Activated T-cell treated with anti-CD3 and anti-CD28 coated beads for 48 hours (primary cell): Measurements from ENCODE around the gene RAPH1.
"Not testable (repeated sequence)": the region's sequence is repeated elsewhere in the genome, so short reads cannot be mapped to it uniquely, and the experiment has no call there.

ENCODE experiments used
- DNase-seq: peaks from one replicate; pipeline ENCODE4 v3.0.0-alpha.2; 2020; ENCODE audit warnings: low read depth

RAPH1 gene

DNA sequence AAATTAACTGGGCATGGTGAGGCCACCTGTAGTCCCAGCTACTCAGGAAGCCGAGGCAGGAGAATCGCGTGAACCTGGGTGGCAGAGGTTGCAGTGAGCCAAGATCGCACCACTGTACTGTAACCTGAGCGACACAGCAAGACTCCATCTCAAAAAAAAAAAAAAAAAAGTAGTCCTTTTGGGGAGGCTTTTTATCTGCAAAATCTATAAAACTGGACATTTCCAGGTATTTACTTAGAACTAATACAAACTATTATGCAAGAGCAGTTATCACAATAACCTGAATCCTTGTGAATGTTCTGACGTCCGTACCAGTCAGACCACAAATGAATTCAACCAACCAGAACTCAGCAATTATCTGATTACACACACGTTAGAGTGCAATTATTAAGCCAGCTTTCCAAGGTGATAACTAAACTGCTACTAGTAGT lies 8.8 kb upstream of the RAPH1 start:
- DNase-seq: no peak

DNA sequence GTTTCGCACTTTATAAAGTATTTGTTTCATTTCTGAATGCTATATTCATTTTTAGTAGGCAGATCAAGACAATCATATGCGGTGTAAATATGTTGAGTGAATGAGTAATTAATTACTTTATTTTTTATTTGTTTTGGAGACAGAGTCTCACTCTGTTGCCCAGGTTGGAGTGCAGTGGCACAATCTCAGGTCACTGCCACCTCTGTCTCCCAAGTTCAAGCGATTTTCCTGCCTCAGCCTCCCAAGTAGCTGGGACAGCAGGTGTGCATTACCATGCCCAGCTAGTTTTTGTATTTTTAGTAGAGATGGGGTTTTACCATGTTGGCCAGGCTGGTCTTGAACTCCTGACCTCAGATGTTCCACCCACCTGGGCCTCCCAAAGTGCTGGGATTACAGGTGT lies 5.5 kb upstream of the RAPH1 start:
- DNase-seq: not testable (repeated sequence)

DNA sequence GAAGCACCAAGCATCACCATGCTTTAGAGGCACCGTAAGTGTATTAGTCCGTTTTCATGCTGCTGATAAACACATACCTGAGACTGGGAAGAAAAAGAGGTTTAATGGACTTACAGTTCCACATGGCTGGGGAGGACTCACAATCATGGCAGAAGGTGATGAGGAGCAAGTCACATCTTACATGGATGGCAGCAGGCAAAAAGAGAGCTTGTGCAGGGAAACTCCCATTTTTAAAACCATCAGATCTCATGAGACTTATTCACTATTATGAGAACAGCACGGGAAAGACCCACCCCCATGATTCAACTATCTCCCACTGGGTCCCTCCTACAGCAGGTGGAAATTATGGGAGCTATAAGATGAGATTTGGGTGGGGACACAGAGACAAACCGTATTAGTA lies 3.1 kb upstream of the RAPH1 start:
- DNase-seq: not testable (repeated sequence)

DNA sequence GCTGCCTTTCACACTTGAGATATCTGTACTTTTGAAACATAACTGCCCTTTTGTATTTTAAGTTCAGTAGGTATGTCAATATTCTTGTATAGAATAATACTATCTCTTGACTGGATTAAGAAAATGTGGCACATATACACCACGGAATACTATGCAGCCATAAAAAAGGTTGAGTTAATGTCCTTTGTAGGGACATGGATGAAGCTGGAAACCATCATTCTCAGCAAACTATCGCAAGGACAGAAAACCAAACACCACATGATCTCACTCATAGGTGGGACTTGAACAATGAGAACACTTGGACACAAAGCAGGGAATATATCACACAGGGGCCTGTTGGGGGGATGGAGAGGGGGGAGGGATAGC lies 1.5 kb upstream of the RAPH1 start:
- not testable (repeated sequence) for DNase-seq

DNA sequence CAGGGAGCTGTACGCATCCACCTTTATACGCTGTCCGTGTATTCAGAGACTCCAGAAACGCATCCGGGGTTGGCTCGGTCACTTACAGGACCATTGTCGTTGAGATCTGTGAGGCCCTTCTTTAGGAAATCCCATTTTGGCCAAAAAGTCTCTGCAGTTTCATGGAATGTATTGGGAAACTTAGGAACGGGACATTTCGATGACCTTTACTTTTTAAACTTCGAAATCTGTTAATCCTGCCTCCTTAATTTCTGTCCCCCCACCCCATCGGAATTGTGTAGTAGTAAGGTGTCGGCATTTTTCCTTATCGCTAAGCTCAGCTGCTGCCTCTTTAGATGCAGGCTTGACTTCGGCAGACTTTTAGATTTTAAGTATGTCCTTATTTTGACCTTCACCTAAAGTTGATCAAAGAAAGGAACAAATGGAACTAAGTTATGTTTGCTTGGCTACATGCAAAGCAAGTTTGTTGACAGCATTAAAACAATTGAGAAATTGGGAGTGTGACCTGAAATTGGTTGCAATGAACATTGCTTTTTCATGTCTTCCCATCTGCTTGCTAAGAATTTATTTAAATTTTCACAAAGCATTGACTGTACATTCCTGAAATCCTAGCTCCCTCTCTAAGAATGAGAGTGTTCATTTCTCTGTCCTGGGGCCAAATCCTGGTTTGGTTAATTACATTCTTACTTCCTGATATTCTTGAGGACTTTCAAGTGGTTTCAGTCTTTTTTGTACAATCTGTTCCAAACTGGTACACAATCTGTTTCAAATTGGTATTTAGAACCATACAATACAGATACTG lies 884 bp upstream of the RAPH1 start:
- no peak for DNase-seq

DNA sequence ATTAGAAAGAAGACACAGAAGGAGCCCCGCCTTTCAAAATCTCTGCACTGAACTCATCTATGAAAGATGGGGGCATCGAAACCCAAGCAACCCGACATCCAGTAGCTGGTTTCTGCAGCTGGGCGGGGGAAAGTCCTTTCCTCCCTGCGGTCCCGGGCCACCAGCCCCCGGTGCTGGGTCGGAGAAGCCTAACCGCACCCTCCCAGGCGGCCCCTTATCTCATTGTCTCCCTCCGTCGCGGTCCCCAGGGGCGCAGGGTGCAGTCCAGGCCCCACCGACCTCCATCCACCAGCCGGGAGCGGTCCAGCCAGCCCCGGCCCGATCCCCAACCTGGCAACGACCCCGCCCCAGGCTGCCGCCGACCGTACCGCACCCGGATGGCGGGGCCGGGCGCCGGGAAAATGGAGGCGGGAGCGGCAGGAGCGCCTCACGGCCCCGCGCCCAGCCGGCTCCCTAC lies 452 bp downstream of the RAPH1 start:
- peak; percentile 32 for DNase-seq

DNA sequence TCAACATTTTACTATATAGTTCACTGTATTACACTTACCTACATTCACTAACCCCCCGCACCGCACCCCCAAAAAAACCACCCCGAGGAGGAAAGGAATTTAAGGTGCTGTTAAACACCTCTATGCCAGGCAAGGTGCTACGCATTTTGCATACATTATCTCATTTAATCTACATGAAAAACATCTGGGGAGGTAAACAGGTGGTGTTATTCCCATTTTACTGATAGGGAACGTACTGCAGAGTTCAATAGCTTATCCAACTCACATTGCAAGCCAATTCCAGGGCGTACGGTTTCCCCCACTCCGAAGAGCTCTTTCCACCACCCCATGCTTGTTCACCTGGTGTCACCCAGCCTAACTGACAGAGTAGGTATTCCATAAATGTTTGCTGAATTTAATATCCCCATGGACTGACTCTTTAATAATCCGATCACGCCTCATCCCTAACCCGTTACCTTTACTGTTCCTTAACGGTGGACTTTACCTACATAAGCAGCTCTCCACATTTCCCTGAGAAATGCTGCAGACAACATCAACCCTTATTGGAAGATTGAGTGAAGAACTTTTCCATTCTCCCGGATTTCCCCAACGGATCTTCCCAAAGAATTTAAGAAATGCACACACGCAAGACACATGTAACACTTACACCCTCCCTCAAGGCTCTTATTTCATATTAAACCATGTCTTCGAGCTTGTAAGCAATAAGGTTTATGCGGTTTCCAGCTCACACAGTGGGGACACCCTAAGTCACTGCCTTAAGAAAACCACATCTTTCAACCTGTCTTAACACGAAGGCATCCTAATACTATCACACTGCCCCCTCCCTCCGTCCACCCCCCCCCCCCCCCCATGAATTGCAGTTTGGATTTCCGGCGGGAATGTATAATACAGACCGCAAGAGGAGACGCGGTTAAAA lies 1.2 kb downstream of the RAPH1 start:
- no peak for DNase-seq

DNA sequence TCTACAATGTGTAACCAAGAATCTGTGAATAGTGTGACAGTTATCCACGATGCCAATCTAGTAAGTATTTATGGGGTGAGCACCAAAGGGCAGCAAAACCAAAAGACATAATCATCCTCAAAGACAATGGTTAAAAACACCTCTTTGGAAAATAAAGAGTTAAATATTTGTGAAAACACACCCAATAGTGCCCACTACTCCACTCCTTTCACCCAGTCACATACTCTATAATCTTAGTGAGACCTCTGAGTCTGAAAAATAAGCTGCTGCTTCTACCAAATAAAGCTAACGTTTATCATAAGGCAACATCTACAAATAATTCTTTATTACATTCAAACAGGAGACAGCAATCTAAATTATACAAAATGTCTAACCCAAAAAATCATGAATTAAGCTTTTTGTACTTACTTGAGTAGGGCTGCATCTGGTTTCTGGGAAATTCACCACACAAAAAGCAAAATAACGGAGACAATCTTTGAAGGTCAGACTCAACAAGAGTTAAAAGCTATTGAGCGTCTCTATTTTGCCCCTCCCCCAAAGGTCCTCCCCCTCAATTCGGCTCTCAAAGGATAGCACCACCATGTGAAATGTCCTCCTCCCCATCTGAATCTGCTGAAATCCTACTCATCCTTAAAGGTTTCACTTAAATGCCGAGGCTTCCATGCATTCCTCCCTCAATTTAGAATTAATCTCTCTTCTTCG lies 2.0 kb downstream of the RAPH1 start:
- DNase-seq: no peak

DNA sequence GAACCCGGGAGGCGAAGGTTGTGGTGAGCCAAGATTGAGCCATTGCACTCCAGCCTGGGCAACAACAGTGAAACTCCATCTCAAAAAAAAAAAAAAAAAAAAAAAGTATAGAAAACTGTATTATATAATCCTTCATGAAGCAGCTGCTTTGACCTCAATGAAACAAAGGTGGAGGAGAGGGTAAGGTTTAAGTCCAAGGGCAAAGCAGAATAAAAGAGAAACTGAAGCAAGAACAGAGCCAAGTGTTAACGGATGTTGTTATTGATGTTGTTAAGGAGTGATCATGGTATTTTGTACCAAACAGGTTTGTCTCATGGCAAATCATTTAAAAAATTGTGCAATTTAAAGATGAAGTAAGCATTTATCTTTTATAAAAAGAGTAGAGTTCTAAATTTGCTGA lies 7.4 kb downstream of the RAPH1 start:
- DNase-seq: no peak

DNA sequence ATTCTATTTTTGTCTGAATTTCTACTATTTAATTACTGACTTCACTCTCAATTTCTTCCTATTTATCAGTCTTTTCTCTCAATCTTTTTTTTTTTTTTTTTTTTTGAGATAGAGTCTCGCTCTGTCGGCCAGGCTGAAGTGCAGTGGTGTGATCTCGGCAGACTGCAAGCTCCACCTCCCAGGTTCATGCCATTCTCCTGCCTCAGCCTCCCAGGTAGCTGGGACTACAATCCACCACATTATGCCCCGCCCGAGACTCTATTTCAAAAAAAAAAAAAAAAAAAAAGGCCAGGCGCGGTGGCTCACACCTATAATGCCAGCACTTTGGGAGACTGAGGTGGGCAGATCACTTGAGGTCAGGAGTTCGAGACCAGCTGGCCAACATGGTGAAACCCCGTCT lies 21.8 kb downstream of the RAPH1 start:
- DNase-seq: not testable (repeated sequence)

DNA sequence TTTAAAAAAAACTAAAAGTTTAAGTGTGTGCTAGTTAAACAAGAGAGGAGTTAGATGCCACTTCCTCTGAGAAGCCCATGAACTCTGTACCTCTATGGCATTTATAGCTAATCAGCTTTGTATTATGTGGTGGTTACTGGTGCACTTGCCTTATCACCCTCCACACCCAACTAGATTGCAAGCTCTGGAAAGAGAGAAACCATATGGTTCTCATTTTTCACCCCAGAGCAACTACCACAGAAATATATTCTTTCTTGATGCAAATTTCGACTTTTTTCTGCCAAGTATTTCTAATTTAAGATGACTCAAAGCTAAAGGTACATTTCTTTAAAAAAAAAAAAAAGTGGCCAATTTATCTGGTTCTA lies 24.2 kb downstream of the RAPH1 start:
- DNase-seq: no peak

DNA sequence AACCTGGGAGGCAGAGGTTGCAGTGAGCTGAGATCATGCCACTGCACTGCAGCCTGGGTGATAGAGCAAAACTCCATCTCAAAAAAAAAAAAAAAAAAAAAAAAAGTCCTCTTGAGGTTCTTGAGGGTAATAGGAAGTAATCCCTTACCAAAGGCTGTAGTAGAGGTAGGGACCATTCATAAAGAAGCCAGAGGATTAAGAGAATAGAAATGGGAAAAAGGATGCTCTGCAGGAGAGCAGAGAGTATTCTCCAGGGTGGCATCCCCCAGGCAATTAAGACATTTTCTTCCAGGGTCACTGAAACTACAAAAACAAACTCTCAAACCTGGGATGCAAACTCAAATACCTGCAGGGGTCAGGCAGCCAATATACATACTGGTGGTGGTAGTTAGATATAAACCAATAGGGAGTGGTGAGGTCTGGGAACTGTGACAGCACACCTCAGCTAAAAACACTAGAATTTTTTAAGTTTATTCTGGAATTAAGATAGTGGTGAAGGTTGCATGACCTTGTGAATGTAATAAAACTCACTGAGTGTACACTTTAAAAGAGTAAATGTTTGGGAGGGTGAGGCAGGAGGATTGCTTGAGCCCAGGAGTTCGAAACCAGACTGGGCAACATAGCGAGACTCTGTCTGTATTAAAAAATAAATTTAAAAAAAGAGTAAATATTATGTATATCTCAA lies 24.7 kb downstream of the RAPH1 start:
- DNase-seq: no peak

DNA sequence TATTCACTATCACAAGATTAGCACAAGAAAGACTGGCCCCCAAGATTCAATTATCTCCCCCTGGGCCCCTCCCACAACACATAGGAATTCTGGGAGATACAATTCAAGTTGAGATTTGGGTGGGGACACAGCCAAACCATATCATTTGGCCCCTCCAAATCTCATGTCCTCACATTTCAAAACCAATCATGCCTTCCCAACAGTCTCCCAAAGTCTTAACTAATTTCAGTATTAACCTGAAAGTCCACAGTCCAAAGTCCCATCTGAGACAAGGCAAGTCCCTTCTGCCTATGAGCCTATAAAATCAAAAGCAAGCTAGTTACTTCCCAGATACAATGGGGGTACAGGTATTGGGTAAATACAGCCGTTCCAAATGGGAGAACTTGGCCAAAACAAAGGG lies 31.6 kb downstream of the RAPH1 start:
- DNase-seq: not testable (repeated sequence)

DNA sequence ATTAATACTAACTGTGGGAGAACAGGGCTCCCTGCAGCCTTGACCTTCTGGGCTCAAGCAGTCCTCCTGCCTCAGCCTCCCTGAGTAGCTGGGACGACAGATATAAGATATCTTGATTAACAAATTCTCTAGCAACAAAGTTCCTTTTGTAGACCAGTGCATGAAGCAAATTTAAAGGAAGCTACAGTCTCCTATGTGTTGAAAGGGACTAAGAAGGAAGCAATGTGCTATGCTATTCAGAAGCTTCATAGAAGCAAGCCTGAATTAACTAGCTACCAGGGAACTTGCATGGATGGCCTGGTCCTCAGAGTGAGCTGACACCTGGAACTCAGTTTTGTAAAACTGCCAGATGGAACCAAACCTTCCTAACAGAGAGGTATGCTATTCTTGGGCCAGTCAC lies 33.2 kb downstream of the RAPH1 start:
- DNase-seq: no peak

DNA sequence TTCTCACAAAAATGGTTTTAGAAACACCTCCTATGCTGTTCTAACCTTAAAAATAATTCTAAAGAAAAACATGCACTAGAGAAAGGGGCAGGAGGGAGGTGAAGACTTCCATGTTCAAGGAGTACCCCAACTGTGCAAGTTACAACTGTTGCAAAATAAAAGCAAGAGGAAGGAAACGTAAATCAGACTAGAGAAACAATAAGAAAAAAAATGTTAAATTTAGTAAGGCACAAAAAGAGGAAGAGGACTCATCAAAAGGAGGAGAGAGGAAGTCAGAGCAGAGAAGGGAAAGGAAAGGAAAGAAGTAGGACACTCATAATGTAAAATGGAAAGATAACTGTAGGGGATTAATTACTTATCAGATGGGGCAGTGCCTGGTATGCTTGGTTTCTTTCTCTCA lies 34.1 kb downstream of the RAPH1 start:
- no peak for DNase-seq

DNA sequence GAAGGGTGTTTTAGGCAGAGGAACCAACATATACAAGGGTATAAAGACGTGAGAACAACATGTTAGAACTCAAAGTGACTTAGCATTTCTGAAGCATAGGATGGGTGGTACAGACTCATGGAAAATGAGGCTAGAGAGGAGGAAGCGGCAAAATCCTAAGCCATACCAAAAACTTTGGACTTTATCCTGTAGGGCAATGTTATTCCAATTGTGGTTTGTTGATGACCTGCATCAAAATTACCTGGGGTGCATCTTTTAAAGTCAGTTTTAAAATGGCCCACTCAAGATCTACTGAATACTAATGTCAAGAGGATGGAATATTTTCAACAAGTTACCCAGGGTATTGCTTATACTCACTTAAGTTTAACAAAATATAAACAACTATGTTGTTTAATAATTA lies 34.8 kb downstream of the RAPH1 start:
- DNase-seq: no peak

DNA sequence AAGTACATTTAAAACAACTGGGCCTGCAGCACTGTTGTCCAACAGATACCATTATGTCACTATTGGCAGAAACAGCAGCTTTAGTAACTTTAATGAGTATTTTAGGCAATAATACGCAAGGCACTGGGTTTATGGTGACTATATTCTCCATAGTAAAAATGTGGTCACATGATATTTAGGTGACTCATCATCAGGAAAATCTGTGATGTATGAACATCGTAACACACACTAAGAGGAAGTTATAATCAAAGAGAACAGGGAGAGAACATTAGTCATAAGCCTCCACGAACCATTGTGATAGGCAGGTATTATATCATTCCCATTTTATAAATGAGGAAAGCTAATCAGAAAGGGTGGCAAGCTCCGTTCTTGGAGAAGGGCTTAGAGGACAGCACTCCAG lies 36.9 kb downstream of the RAPH1 start:
- no peak for DNase-seq

DNA sequence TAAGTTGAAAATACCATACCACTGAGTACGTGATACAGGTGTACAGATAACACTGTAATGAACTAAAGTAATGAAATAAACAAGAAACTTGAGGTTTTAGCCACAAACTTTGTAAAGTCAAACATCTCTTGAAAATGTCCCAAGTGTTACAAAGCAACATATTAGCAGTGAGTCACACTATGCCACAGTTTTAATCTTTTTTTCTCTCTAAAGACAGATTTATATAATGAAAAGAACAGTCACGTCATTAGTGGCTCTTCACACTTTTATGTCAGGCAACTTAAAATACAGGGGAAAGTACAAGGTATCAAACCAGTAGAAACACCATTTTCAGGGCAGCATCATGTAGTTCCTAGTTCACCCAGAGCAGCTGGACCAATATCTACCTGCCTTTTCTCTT lies 42.1 kb downstream of the RAPH1 start:
- no peak for DNase-seq

DNA sequence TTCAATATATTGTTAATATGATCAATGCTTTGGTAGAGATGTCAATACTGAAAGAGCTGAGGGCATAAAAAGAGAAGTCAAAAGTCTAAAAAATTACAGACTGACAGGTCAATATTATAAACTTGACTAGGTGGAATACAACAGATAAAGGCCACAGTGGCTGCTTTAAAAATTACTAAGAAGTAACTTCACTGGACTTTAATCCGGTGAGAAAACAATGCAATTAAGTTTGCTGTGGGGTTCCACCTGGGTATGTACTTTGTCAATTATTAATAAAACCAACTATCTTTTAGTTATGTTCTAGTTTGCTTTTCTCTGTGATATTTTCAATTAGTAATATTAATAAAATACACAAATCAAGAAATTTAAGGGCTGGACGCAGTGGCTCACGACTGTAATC lies 44.7 kb downstream of the RAPH1 start:
- no peak for DNase-seq

DNA sequence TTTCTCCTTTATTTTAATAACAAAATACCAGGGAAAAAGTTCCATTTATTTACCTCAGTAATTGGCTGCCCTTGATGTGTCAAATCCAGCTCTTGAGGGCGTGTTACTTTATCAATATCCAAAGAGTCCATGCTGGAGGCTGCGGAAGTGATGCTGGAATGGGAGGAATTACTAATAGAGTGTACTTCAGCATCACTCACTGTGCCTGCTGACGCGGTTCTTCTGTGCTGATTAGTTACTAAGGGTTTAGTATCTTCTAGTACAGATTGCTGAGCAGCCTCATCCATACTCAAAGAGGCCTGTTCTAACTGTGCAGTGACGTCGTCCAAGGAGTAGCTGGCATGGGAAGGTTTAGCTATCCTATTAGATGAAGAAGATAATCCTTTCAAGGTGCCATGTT lies 45.6 kb downstream of the RAPH1 start:
- no peak for DNase-seq

DNA sequence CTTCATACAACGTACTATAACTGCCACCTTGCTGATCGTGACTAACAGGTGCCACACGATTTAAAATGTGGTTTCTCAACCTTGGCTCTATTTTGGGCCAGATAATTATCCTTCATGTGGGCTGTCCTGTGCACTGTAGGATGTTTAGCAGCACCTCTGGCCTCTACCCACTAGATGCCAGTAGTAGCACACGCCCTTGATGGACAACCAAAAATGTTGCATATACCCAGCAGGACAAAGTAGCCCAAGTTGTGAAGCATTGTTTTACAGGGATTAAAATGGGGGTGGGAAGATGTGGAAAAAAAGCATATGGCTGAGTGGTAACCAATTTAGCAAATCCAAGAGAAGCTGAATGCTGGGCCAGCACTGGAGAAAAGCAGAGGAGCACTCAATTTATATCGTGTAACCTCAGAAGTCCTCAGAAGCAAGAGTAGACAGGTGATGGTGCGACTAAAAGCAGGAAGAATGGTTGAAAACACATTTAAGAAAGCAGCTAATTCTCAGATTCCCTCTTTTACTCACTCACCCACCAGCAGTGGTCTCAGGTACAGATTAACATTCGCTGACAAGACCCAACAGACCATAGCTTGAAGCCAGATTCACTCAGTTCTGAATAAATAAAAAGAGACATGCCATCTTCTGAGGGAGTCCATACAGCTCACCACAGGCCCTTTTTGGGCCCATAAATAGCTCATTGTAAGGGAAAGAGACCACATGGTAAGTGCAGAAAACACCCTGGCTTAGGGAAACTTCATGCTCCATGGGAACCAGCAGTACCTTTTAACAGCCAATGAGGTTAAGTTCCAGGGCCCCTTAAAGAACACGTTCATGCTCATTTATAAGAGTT lies 50.6 kb downstream of the RAPH1 start:
- peak; percentile 18 for DNase-seq
